Mesenchymal stem cell (in vitro differentiated cells and primary cell): ENCODE results near the gene RRAD.

Source experiments
- DNase-seq: peaks from one replicate; pipeline ENCODE4 v3.0.0-alpha.2; 2013
- H2AFZ ChIP-seq: one replicate; pipeline ENCODE4 v1.6.1; 2013; ENCODE audit warnings: low read depth, mild to moderate bottlenecking, control low read depth, inconsistent platforms, low read length, moderate library complexity
- H2AK5ac ChIP-seq: 2 replicates; pipeline ENCODE4 v1.6.1; 2013; ENCODE audit warnings: low read length, moderate library complexity, mild to moderate bottlenecking, inconsistent platforms; ENCODE audit not compliant: severe bottlenecking
- H2BK120ac ChIP-seq: one replicate; pipeline ENCODE4 v1.6.1; 2013; ENCODE audit warnings: low read depth, mild to moderate bottlenecking, inconsistent platforms, low read length, moderate library complexity
- H2BK12ac ChIP-seq, 2 experiments: one replicate each; pipeline ENCODE4 v1.6.1; 2013; ENCODE audit warnings: inconsistent platforms in 2 of 2, low read length in 2 of 2, mild to moderate bottlenecking in 2 of 2, moderate library complexity in 2 of 2, control low read depth in 1 of 2
- H2BK15ac ChIP-seq: one replicate; pipeline ENCODE4 v1.6.1; 2013; ENCODE audit warnings: mild to moderate bottlenecking, low read depth, inconsistent platforms; ENCODE audit not compliant: poor library complexity, severe bottlenecking
- H2BK5ac ChIP-seq: 2 replicates; pipeline ENCODE4 v1.6.1; 2013; ENCODE audit warnings: low read depth, mild to moderate bottlenecking, low read length, control low read depth, inconsistent platforms; ENCODE audit not compliant: poor library complexity, severe bottlenecking
- H3K14ac ChIP-seq, 2 experiments: one replicate each; pipeline ENCODE4 v1.6.1; 2013; ENCODE audit warnings: inconsistent platforms in 2 of 2, low read length in 2 of 2, control low read depth in 1 of 2, mild to moderate bottlenecking in 1 of 2, moderate library complexity in 1 of 2
- H3K18ac ChIP-seq, 2 experiments: one replicate each; pipeline ENCODE4 v1.6.1; 2013; ENCODE audit warnings: inconsistent platforms in 2 of 2, low read length in 2 of 2, control low read depth in 1 of 2, low read depth in 1 of 2, mild to moderate bottlenecking in 1 of 2
- H3K23ac ChIP-seq, 2 experiments: one replicate each; pipeline ENCODE4 v1.6.1; 2013; ENCODE audit warnings: inconsistent platforms in 2 of 2, low read length in 2 of 2, mild to moderate bottlenecking in 2 of 2, moderate library complexity in 2 of 2, control low read depth in 1 of 2
- H3K27ac ChIP-seq: 2 replicates; pipeline ENCODE4 v1.5.1; 2013; ENCODE audit warnings: mild to moderate bottlenecking, moderate library complexity, low read length, control low read depth, inconsistent platforms; ENCODE audit not compliant: poor library complexity, severe bottlenecking
- H3K27me3 ChIP-seq, 2 experiments: 2 replicates each; pipeline versions ENCODE4 v1.6.1 to v1.7.0; 2013; ENCODE audit warnings: low read length in 2 of 2, mild to moderate bottlenecking in 2 of 2, moderate library complexity in 2 of 2, control low read depth in 1 of 2, inconsistent platforms in 1 of 2; ENCODE audit not compliant: control insufficient read depth in 1 of 2, insufficient read depth in 1 of 2
- H3K36me3 ChIP-seq, 2 experiments: 2 replicates each; pipeline versions ENCODE4 v1.6.1 to v1.7.0; 2013; ENCODE audit warnings: low read length in 2 of 2, control low read depth in 1 of 2, inconsistent platforms in 1 of 2, low read depth in 1 of 2, mild to moderate bottlenecking in 1 of 2; ENCODE audit not compliant: insufficient read depth in 2 of 2, control insufficient read depth in 1 of 2
- H3K4ac ChIP-seq, 2 experiments: one replicate each; pipeline ENCODE4 v1.6.1; 2013; ENCODE audit warnings: inconsistent platforms in 2 of 2, low read length in 2 of 2, mild to moderate bottlenecking in 2 of 2, moderate library complexity in 2 of 2, control low read depth in 1 of 2, low read depth in 1 of 2
- H3K4me1 ChIP-seq: 2 replicates; pipeline ENCODE4 v1.6.1; 2013; ENCODE audit warnings: low read depth, low read length, control low read depth; ENCODE audit not compliant: control insufficient read depth, insufficient read depth
- H3K4me2 ChIP-seq: 2 replicates; pipeline ENCODE4 v1.6.1; 2013; ENCODE audit warnings: low read length, mild to moderate bottlenecking, inconsistent platforms; ENCODE audit not compliant: poor library complexity, severe bottlenecking
- H3K4me3 ChIP-seq, 2 experiments: 2 replicates each; pipeline versions ENCODE4 v1.5.1 to v1.7.0; 2013; ENCODE audit warnings: low read length in 2 of 2, mild to moderate bottlenecking in 2 of 2, control low read depth in 1 of 2, low read depth in 1 of 2; ENCODE audit not compliant: insufficient read depth in 1 of 2
- H3K79me1 ChIP-seq: replicated peaks from 2 replicates; pipeline ENCODE4 v1.6.1; 2013; ENCODE audit warnings: mild to moderate bottlenecking, control low read depth, low read length, inconsistent platforms; ENCODE audit not compliant: poor library complexity, severe bottlenecking
- H3K9ac ChIP-seq: 2 replicates; pipeline ENCODE4 v1.7.0; 2013; ENCODE audit warnings: mild to moderate bottlenecking, low read length, moderate library complexity
- H3K9me3 ChIP-seq: 2 replicates; pipeline ENCODE4 v1.7.0; 2013; ENCODE audit warnings: mild to moderate bottlenecking, low read length; ENCODE audit not compliant: control insufficient read depth
- H4K8ac ChIP-seq: one replicate; pipeline ENCODE4 v1.6.1; 2013; ENCODE audit warnings: inconsistent platforms, mild to moderate bottlenecking, low read length, moderate library complexity
- H4K91ac ChIP-seq: one replicate; pipeline ENCODE4 v1.6.1; 2013; ENCODE audit warnings: mild to moderate bottlenecking, low read length, inconsistent platforms
- WGBS: methylation state at CpG from one replicate; pipeline ENCODE4 v1.1.7; 2013; ENCODE audit warnings: mixed read lengths; 5-methylcytosine and 5-hydroxymethylcytosine counted together

Gene RRAD

DNA sequence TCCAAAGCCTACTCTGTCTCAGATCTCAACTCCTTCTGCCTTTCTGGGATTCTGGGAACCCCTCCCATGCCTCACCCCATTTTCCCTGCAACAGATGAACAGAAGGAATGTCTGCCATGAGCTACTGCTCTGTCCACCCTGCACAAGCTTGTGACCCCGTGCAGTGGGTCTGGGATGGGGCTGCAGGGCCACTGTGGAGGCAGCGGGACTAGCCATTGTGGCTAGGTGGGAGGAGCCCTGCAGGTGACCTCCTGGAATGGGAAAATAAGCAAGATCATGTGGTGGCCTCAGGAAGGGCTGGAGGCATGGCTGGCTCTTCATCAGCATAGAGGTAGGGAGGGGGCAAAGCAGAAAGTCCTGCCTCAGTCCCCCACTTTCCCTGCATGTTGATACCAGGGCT, 31.3 kb downstream of the RRAD start:
- Histone ChIP-seq H2BK15ac (no peak overlapping the region), H3K23ac (no peak overlapping the region), H3K27me3 (no peaks in the 10 kb centered on the region), H3K4me2 (no peak overlapping the region), H3K27ac (no peak overlapping the region), H2BK5ac (no peak overlapping the region), H3K4ac (no peak overlapping the region), H2BK120ac (no peak overlapping the region), H3K9ac (no peak overlapping the region), H2BK12ac (no peak overlapping the region), H3K9me3 (no peaks in the 10 kb centered on the region), H3K36me3 (peaks cover 3 to 10% of the 10 kb centered on the region in 2 experiments), H2AFZ (no peak overlapping the region), H4K91ac (no peak overlapping the region), H4K8ac (no peak overlapping the region), H3K4me1 (peaks cover 11% of the 10 kb centered on the region), H3K4me3 (no peak overlapping the region), H2AK5ac (no peak overlapping the region), H3K18ac (no peak overlapping the region), H3K79me1 (peaks cover 8% of the 10 kb centered on the region), H3K14ac (no peak overlapping the region)
- no peak for DNase-seq
- WGBS: 87% methylated on average over 2 of the region's 2 CpGs

DNA sequence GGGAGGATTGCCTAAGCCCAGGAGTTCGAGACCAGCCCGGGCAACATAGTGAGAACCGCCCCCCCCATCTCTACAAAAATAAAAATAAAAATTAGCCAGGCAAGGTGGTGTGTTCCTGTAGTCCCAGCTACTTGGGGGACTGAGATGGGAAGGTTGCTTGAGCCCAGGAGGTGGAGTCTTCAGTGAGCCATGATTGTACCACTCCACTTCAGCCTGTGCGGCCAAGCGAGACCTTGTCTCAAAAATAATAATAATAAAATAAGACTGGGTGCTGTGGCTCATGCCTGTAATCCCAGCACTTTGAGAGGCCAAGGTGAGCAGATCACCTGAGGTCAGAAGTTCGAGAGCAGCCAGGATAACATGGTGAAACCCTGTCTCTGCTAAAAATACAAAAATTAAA, 33.5 kb downstream of the RRAD start:
- H3K4me3 ChIP-seq: no peak overlapping the region
- no peak overlapping the region for H3K4ac ChIP-seq
- H4K91ac ChIP-seq: no peak overlapping the region
- no peak for DNase-seq
- no peak overlapping the region for H3K23ac ChIP-seq
- H2AK5ac ChIP-seq: no peak overlapping the region
- no peak overlapping the region for H3K27ac ChIP-seq
- H3K4me2 ChIP-seq: no peak overlapping the region
- H3K79me1 ChIP-seq: peaks cover 17% of the 10 kb centered on the region
- H3K36me3 ChIP-seq: peaks cover 10 to 15% of the 10 kb centered on the region in 2 experiments
- H3K9me3 ChIP-seq: no peaks in the 10 kb centered on the region
- H2BK15ac ChIP-seq: no peak overlapping the region
- H3K27me3 ChIP-seq: no peaks in the 10 kb centered on the region
- H3K18ac ChIP-seq: no peak overlapping the region
- H3K14ac ChIP-seq: no peak overlapping the region
- H2AFZ ChIP-seq: no peak overlapping the region
- no peak overlapping the region for H2BK5ac ChIP-seq
- H3K9ac ChIP-seq: no peak overlapping the region
- 83% methylated on average over 1 of the region's 6 CpGs for WGBS
- H4K8ac ChIP-seq: no peak overlapping the region
- no peak overlapping the region for H2BK12ac ChIP-seq
- peaks cover 7% of the 10 kb centered on the region for H3K4me1 ChIP-seq
- no peak overlapping the region for H2BK120ac ChIP-seq

DNA sequence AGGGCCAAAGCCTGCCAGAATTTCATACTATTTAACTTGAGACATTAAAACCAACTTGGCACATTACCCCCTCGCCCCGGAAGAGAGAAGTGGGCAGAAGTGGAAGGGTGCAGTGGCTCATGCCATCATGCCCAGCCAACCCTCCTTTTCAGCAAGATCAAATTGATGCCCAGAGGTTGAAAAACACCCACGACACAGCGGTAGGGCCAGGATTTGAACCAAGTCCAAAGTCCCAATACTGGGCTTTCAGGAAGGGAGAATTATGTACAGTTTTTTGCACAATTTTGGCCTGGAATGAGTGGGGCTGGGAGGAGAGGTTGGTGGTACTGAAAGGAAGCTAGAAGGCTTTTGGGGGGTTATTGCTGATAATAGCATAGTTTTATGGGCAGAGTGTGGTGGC, 34.0 kb downstream of the RRAD start:
- no peak overlapping the region for H2BK12ac ChIP-seq
- no peak overlapping the region for H3K18ac ChIP-seq
- H4K8ac ChIP-seq: no peak overlapping the region
- WGBS: 100% methylated on average over 4 of the region's 4 CpGs
- H3K4me1 ChIP-seq: peaks cover 7% of the 10 kb centered on the region
- H3K79me1 ChIP-seq: peaks cover 21% of the 10 kb centered on the region
- H3K4ac ChIP-seq: no peak overlapping the region
- no peak overlapping the region for H3K9ac ChIP-seq
- H3K27me3 ChIP-seq: no peaks in the 10 kb centered on the region
- H3K4me2 ChIP-seq: no peak overlapping the region
- H3K27ac ChIP-seq: no peak overlapping the region
- H3K4me3 ChIP-seq: no peak overlapping the region
- H3K14ac ChIP-seq: no peak overlapping the region
- H3K36me3 ChIP-seq: peaks cover 10 to 19% of the 10 kb centered on the region in 2 experiments
- H2BK15ac ChIP-seq: no peak overlapping the region
- no peak overlapping the region for H2AFZ ChIP-seq
- no peak overlapping the region for H3K23ac ChIP-seq
- DNase-seq: no peak
- no peak overlapping the region for H2BK120ac ChIP-seq
- H2BK5ac ChIP-seq: no peak overlapping the region
- no peak overlapping the region for H2AK5ac ChIP-seq
- no peak overlapping the region for H4K91ac ChIP-seq
- no peaks in the 10 kb centered on the region for H3K9me3 ChIP-seq

DNA sequence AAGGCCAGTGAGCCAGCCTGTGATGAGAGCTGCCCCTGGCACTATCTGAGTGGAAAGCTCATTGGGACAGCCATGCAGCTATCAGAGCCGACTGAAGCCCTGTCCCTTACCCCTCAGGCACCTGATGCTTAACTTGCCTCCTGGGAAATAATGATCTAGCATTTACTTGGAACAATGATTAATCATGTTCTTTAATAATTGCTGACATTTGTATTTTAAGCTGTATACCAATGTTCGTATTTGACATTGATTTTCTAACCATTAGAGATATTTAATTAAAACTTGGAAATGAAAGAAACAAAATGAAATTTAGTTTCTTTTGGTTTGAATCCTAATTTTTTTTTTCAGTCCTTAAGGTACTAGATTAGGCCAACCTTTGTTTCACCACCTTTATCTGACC, 34.5 kb downstream of the RRAD start:
- Histone ChIP-seq H2BK5ac (no peak overlapping the region), H2BK120ac (no peak overlapping the region), H3K4me2 (no peak overlapping the region), H2BK12ac (no peak overlapping the region), H3K4ac (no peak overlapping the region), H3K4me1 (peaks cover 7% of the 10 kb centered on the region), H3K27me3 (no peaks in the 10 kb centered on the region), H2AK5ac (no peak overlapping the region), H3K9ac (no peak overlapping the region), H3K9me3 (no peaks in the 10 kb centered on the region), H3K23ac (no peak overlapping the region), H2BK15ac (no peak overlapping the region), H3K14ac (no peak overlapping the region), H3K18ac (no peak overlapping the region), H2AFZ (no peak overlapping the region), H4K8ac (no peak overlapping the region), H3K4me3 (no peak overlapping the region), H4K91ac (no peak overlapping the region), H3K79me1 (peaks cover 21% of the 10 kb centered on the region), H3K36me3 (peaks cover 10 to 25% of the 10 kb centered on the region in 2 experiments), H3K27ac (no peak overlapping the region)
- 100% methylated on average over 1 of the region's 2 CpGs for WGBS
- no peak for DNase-seq
